Hippocampal formation (tissue), 2 donors: ENCODE data around the gene MORC1.

ENCODE experiments used
- DNase-seq, 2 donors: peaks; one replicate each; lab custom pipeline; 2025; lab: John Stamatoyannopoulos, UW

The MORC1 gene

GRCh38 chr3:108936924-108937689, 180.8 kb downstream of the MORC1 start:
- DNase-seq = no peak

- DNase-seq = no peak
Measured at GRCh38 chr3:108931035-108931434, 186.9 kb downstream of the MORC1 start.

GRCh38 chr3:108918866-108919265, 199.1 kb downstream of the MORC1 start:
- no peak for DNase-seq

- DNase-seq = peak; percentile 15 to 45
Measured at GRCh38 chr3:108914774-108915641, 202.9 kb downstream of the MORC1 start.

- DNase-seq = no peak
Measured at GRCh38 chr3:108909799-108910198, 208.1 kb downstream of the MORC1 start.
